IPS DF 4.7 (cell line): ENCODE measurements around the gene RPTN.

ENCODE experiments used
- DNase-seq: peaks from one replicate; pipeline ENCODE4 v3.0.0-alpha.2; 2013; ENCODE audit warnings: low spot score; ENCODE audit errors: extremely low read depth

The RPTN gene

DNA sequence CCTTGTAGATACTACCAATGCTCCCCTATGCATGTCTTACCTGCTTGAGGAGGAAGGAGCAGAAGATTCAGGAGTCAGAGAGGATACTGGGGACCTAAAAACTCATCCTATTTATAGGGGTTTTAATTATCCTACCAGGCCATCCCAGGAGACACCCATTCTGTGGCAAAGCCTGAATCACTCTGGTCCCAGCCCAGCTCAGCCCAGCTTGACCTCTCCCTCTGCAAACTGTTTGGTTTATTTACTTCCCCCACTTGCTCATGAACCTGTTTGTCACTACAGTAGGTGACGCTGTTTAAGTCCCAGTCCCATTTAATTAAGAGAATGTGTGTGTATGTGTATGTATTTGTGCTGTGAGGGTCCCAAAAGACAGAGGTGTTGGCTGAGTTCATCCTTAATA lies at the start of gene RPTN:
TSS of gene RPTN (minus strand) at position 85 of the 400 bp plus-strand sequence. CDS start 1,339 bp downstream, outside the sequence.
- DNase-seq = no peak

GRCh38 chr1:152198982-152199381 lies 40.0 kb upstream of the RPTN start:
- no peak for DNase-seq

GRCh38 chr1:152197361-152197941 lies 38.4 kb upstream of the RPTN start:
- no peak for DNase-seq

DNA sequence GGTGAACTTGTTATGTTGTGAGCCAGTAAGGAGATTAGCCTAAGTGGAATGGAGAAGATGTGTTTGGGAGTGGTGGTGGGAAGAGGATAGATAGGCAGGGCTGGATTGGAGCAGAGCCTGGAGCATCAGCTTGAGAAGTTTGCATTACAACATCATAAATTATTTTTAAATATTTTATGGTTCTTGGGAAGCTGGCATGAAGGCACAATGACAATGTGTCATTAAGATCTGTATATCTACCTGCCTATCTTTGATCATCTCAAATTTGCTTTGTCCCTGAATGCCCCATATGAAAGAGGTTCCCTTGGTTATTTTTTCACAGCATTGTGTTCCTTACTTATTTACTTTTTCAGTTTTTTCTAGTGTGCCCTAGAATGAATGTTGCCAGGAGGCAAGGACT lies 32.7 kb upstream of the RPTN start:
- DNase-seq = no peak

GRCh38 chr1:152191260-152191659 lies 32.2 kb upstream of the RPTN start:
- DNase-seq = no peak

- DNase-seq = no peak
These were observed 31.6 kb upstream of the RPTN start for GRCh38 chr1:152190589-152190988.

- peak; percentile 22 for DNase-seq
These were observed 30.8 kb upstream of the RPTN start for GRCh38 chr1:152189657-152190442.

GRCh38 chr1:152188673-152189591 lies 29.9 kb upstream of the RPTN start:
- peak; percentile 33 for DNase-seq

GRCh38 chr1:152186556-152187285 lies 27.7 kb upstream of the RPTN start:
- DNase-seq = no peak

DNA sequence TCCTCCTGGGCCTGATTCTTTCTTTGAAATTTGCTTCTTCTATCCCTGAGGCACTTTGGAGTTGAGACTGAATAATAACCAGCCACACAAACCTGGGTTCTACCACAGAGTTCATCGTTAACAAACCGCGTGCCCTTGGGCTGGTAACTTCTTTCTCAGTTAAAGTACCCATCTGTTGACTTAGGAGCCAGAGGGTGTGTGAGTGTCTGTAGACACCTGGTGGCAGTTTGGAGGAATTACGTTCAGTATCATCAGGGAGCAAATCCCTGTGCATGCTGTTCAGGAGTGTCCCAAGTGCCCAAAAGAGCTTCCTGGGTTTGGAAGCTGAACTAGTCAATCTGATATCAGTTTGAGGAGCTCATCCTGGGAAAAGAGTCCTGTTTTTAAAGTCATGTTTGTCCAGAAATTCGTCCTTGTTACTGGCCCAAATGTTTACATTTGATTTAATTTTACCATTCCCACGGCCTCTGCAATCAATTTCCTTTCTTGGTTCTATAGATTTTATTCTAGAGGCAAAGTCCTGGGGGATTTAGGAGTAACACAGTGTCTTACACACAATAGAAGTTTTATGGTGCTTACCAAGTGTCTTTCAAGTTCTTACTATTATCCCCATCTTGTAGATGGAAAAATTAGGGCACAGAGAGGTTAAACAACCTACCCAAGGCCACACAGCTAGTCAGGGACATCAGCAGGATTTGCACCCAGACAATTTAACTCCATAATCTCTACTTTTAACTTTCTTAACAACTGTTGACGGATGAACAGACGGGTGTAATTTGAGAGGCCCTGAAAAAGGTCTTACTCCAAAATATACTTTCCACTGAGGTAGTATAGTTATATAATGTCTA lies 26.7 kb upstream of the RPTN start:
- DNase-seq = peak; percentile 58

DNA sequence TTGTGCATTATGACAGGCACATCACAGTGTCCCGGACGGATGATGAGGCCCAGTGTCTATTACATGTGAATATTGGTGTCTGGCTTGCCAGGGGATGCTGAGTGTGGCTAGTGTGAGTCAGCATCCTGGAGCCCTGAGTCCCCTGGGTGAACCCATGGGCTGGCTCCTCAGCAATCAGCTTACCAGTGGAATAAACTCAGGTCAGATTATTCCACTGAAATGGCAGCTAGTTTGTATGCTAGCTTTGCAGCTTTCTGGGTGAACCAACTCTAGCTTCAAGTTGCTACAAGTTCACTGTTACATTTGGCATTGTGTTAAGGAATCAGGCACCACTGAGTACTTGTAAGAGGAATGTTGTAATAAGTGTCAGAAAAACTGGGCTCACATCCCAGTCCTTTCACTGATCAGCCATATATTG lies 23.9 kb upstream of the RPTN start:
- no peak for DNase-seq

DNA sequence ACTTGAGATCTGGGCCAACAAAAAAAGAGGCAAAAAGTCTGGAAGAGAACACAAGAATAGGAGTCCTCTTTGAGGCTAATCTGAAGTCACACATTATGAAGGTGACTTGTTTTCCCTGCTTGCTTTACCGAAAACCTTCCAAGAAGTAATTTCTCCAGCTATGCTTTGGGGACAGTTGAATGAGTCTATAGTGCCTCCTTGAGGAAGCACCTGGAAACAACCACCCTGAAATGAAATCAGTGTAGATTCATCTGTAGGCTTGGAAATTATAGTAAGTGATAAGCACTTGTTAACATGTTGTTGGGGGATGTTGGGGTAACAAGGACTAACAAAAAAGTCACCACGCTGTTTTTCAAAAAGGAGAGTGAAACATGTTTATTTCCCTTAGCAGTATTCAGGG lies 23.4 kb upstream of the RPTN start:
- DNase-seq = no peak

- no peak for DNase-seq
These were observed 20.5 kb upstream of the RPTN start for GRCh38 chr1:152179566-152179965.

DNA sequence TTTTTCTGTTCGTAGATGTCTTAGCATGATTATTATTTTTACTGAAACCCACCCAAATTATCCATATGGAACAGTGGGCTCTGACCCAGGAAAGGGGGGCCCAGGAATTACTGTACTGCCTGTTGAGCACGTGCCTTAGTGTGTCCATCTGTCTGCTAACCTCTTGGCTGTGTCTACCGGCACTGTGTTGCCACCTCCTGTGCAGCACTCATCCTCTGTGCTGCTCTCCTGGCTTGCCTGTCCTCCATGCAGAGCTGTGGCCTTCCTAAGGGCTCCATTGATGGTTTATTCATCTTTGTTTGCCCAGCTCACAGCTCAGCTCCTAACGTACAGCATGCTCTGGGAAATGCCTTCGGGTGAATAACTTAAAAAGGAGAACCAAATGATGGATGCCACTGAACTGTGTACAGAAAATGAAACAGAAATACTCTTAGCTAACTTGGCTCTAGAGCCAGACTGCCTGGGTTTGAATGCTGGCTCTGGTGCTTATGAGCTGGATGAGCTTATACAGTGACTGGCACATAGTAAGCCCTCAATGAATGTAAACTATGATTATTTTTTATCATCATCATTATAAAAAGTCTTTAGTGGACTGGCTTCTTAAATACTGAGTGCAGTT lies 11.4 kb upstream of the RPTN start:
- no peak for DNase-seq

- no peak for DNase-seq
These were observed 10.5 kb upstream of the RPTN start for GRCh38 chr1:152169366-152170025.

DNA sequence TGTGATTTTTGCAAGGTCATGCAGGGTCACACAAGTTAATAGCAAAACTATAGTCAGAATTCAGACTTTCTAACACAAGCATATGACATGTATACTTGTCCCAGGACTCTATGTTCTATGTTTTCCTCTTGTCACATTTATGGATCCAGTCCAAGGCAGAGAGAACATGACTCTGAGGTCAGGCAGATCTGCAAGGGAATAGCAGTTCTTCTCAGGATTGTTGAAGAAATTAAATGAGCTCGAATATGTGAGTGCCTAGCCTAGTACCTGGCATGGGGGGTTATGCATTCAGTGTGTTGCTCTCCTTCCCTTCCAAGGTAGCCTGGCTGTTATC lies 9.5 kb upstream of the RPTN start:
- DNase-seq = no peak

- no peak for DNase-seq
These were observed 9.0 kb upstream of the RPTN start for GRCh38 chr1:152167835-152168534.

DNA sequence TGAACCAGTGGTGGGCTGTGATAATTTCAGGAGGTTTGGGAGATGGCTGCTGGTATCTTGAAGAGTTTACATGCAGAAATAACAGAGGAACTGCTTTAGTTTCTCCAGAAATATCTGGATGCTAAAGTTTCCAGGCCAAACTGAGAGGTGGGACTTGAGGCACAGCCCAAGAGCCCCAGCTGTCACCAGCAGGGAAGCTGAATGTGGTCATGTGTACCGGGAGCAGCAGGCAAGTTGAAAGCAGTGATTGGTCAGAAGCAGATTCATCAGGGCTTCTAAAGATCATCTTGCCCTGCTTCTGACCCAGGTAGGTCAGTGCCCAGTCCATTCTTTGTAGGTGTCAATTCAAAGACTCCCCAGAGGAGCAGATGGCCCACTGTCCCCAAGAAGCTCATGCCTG lies 7.9 kb upstream of the RPTN start:
- no peak for DNase-seq
